K562 (cell line): ENCODE data around the gene RASGEF1C. TPM values are rescaled to one million over a fixed set of nuclear protein-coding genes. Genes with fewer than 3 reads are reported as not detected.

Experiments used
- ATAC-seq: fragments of 200-7000 bp; cut with Tn5 transposase; 3 replicates; pipeline ENCODE4 v1.9.1; 2020; ENCODE audit warnings: moderate library complexity
- BruUV-seq: library from RNA; stranded (reverse); fragments of 400-500 nt; replicated peaks from 2 replicates; lab custom pipeline; 2021; lab: Mats Ljungman, UMichigan
- CTCF ChIA-PET: fragments of 300-600 bp; formaldehyde crosslinking; extraction: SDS; loops from one replicate; lab custom pipeline; 2021; ENCODE audit warnings: low intra/inter-chr PET ratio; lab: Yijun Ruan, JAX
- POLR2A ChIA-PET: fragments of 300-600, 350-650 bp; sonication (Branson Sonifier 250); formaldehyde crosslinking; extraction: SDS; loops from one replicate; lab custom pipeline; 2021; ENCODE audit warnings: antibody characterized with exemption, inconsistent platforms; lab: Yijun Ruan, JAX
- DNase-seq, 4 experiments: peaks; one replicate each; pipeline versions ENCODE4 v3.0.0 to v3.0.0-alpha.2; 2011 to 2018; ENCODE audit warnings: low spot score in 3 of 4, mixed read lengths in 3 of 4; ENCODE audit errors: extremely low read depth in 1 of 4
- FAIRE-seq: peaks from 2 replicates; lab custom pipeline; 2011; peaks lifted over from hg19 to GRCh38; lab: Jason Lieb, UNC
- H2AFZ ChIP-seq: 2 replicates; pipeline ENCODE4 v1.6.0; 2011; ENCODE audit warnings: low read depth, low read length, control low read depth, inconsistent platforms
- H3K27ac ChIP-seq: fragments of 200-600 bp; 3 replicates; pipeline ENCODE4 v1.8.0; 2011; ENCODE audit warnings: low read depth, mild to moderate bottlenecking, control low read depth, inconsistent platforms, low read length, moderate library complexity, mixed read lengths; ENCODE audit errors: extremely low read depth
- H3K27me3 ChIP-seq, 2 experiments: fragments of 300-600 bp in 1 of 2; 2 replicates in 1 of 2; 3 replicates in 1 of 2; pipeline versions ENCODE4 v1.6.0 to v1.8.0; 2011; ENCODE audit warnings: inconsistent platforms in 2 of 2, low read length in 2 of 2, mild to moderate bottlenecking in 1 of 2, mixed read lengths in 1 of 2, moderate library complexity in 1 of 2; ENCODE audit not compliant: control insufficient read depth in 2 of 2, insufficient read depth in 2 of 2
- H3K36me3 ChIP-seq: fragments of 300-600 bp; 3 replicates; pipeline ENCODE4 v1.8.0; 2011; ENCODE audit warnings: mild to moderate bottlenecking, low read length, inconsistent platforms; ENCODE audit not compliant: control insufficient read depth, insufficient read depth
- H3K4me1 ChIP-seq, 2 experiments: fragments of 200-600 bp in 1 of 2; replicated peaks in 1 of 2; 2 replicates in 1 of 2; 3 replicates in 1 of 2; pipeline versions ENCODE4 v1.5.1 to v1.8.0; 2011; ENCODE audit warnings: inconsistent platforms in 2 of 2, low read length in 2 of 2, mild to moderate bottlenecking in 1 of 2, mixed read lengths in 1 of 2, moderate library complexity in 1 of 2; ENCODE audit not compliant: control insufficient read depth in 2 of 2, insufficient read depth in 2 of 2
- H3K4me2 ChIP-seq: 2 replicates; pipeline ENCODE4 v1.6.1; 2011; ENCODE audit warnings: low read length, control low read depth, inconsistent platforms, mixed read lengths; ENCODE audit not compliant: insufficient read depth
- H3K4me3 ChIP-seq: fragments of 200-600 bp; sonication (generic), shearing (Covaris generic); 2 replicates; pipeline ENCODE4 v1.5.1; 2016; ENCODE audit warnings: control low read depth, inconsistent platforms
- H3K79me2 ChIP-seq: fragments of 200-600 bp; 3 replicates; pipeline ENCODE4 v1.8.0; 2011; ENCODE audit warnings: low read length, inconsistent platforms; ENCODE audit not compliant: control insufficient read depth, insufficient read depth
- H3K9ac ChIP-seq, 2 experiments: 2 replicates each; pipeline versions ENCODE4 v1.6.0 to v1.6.1; 2011; ENCODE audit warnings: low read depth in 2 of 2, low read length in 2 of 2, control low read depth in 1 of 2, inconsistent platforms in 1 of 2, mild to moderate bottlenecking in 1 of 2, mixed read lengths in 1 of 2; ENCODE audit not compliant: insufficient read depth in 1 of 2
- H3K9me1 ChIP-seq: one replicate; pipeline ENCODE4 v1.6.0; 2011; ENCODE audit warnings: inconsistent platforms, mild to moderate bottlenecking, low read length, moderate library complexity; ENCODE audit not compliant: control insufficient read depth, insufficient read depth
- H3K9me3 ChIP-seq: replicated peaks from 2 replicates; pipeline ENCODE4 v1.5.1; 2011; ENCODE audit warnings: low read depth, low read length, inconsistent platforms; ENCODE audit not compliant: control insufficient read depth, insufficient read depth
- H4K20me1 ChIP-seq: replicated peaks from 2 replicates; pipeline ENCODE4 v1.6.1; 2011; ENCODE audit warnings: low read length, inconsistent platforms, mixed read lengths; ENCODE audit not compliant: control insufficient read depth, insufficient read depth
- ASH1L ChIP-seq: fragments of 450-650 bp; IDR thresholded peaks from 2 replicates; pipeline ENCODE4 v1.6.1; 2018; ENCODE audit warnings: borderline replicate concordance, mild to moderate bottlenecking, low read depth; ENCODE audit not compliant: partially characterized antibody
- SMC3 ChIP-seq: conservative IDR thresholded peaks from 2 replicates; pipeline ENCODE4 v1.6.1; 2011; ENCODE audit warnings: low read depth, low read length, improper control_type of control experiment; ENCODE audit not compliant: insufficient read depth
- SREBF1 ChIP-seq: fragments of 150-350 bp; IDR thresholded peaks from 2 replicates; pipeline ENCODE4 v1.6.1; 2014; ENCODE audit warnings: antibody characterized with exemption, low read depth, low read length, borderline replicate concordance
- TAL1 ChIP-seq: fragments of 450-650 bp; IDR thresholded peaks from 2 replicates; pipeline ENCODE4 v1.6.1; 2016; ENCODE audit warnings: mild to moderate bottlenecking
- ZNF146 ChIP-seq: IDR thresholded peaks from one replicate; pipeline ENCODE4 v1.6.1; 2018; ENCODE audit warnings: missing compliant biosample characterization; ENCODE audit not compliant: unreplicated experiment
- ZNF23 ChIP-seq: fragments of 250-450 bp; sonication (Bioruptor Pico); IDR thresholded peaks from 2 replicates; pipeline ENCODE4 v1.4.0; 2020; ENCODE audit warnings: mild to moderate bottlenecking
- WGBS: fragments of 100-300 bp; shearing (Covaris generic); methylation state at CpG from one replicate; pipeline ENCODE4 v1.1.6; 2016; ENCODE audit warnings: low coverage, mixed read lengths; ENCODE audit not compliant: insufficient coverage; ENCODE audit errors: missing lambda C conversion rate; 5-methylcytosine and 5-hydroxymethylcytosine counted together
- in situ Hi-C: fragments of 300-500 bp; cut with MboI; formaldehyde crosslinking; loops from 4 replicates; pipeline ENCODE4 v1.15.0; 2018; ENCODE audit warnings: inconsistent platforms, mixed read lengths
- intact Hi-C: fragments of 100-400 bp; cut with micrococcal nuclease; formaldehyde crosslinking; loops from 2 replicates; pipeline ENCODE4 v1.14.2; 2022
- polyA plus RNA-seq, 8 experiments: library from polyadenylated mRNA; depleted of rRNA in 4 of 8; stranded (reverse) in 5 of 8; unstranded in 3 of 8; fragments of >200 nt; fragmentation: Nextera tagmentation in 2 of 8; fragmentation: Illumina TruSeq in 1 of 8; extraction: Ambion mirVana in 2 of 8; extraction: Trizol in 1 of 8; gene quantifications; 2 replicates each; pipeline versions ENCODE4 v1.2.1 to v1.2.3, GENCODE V29; 2011 to 2014; ENCODE audit warnings: inconsistent platforms in 1 of 8, missing spikeins in 1 of 8
- total RNA-seq, 7 experiments: library from RNA; depleted of rRNA in 6 of 7; stranded (reverse); fragments of >200 nt in 6 of 7; fragmentation: Illumina TruSeq in 2 of 7; extraction: Trizol in 2 of 7; gene quantifications; 2 replicates each; pipeline versions ENCODE4 v1.2.1 to v1.2.3, GENCODE V29; 2011 to 2021; ENCODE audit warnings: low replicate concordance in 1 of 7

Gene RASGEF1C
- total and polyA plus RNA-seq, 9 of the 15 experiments (the other 6 are each of a cell fraction or from before 2014, with no cell fraction given) = 0.04 to 1.1 (median 0.21) TPM; not detected in 4

- in situ Hi-C loops = loop anchor here (10.0 kb wide), 1 partner anchor 452 kb away; no protein-coding TSS in a partner anchor
Observed at GRCh38 chr5:180202939-180203573, 6.0 kb downstream of the RASGEF1C start.

More at GRCh38 chr5:180202939-180203573, 6.0 kb downstream of the RASGEF1C start:
- Histone ChIP-seq H3K36me3 (no peaks in the 10 kb centered on the region), H3K4me2 (no peak overlapping the region)
- POLR2A ChIA-PET = no interaction called here
- DNase-seq (no peak), FAIRE-seq (no peak)
- 30% methylated on average over 6 of the region's 8 CpGs for WGBS
- TF ChIP-seq SREBF1 = no peak
- no peak for TF ChIP-seq ASH1L
- no peak for TF ChIP-seq ZNF23
- TF ChIP-seq ZNF146 (CRISPR knock-in tag) = no peak
- no peak for TF ChIP-seq SMC3
- no peak for TF ChIP-seq TAL1
- TF ChIP-seq, all 486 proteins: peak for 0
- intact Hi-C loops = loop anchor here (5.0 to 10.0 kb wide), 4 partner anchors 71 to 402 kb away; partner anchors contain the start of gene MAPK9
- H3K27ac ChIP-seq = no peak overlapping the region
- no peak overlapping the region for H3K9ac ChIP-seq
- no TSS peak for BruUV-seq
- H3K4me3 ChIP-seq = no peak overlapping the region
- no peaks in the 10 kb centered on the region for H3K9me3 ChIP-seq
- ATAC-seq = no peak
- no peaks in the 10 kb centered on the region for H3K9me1 ChIP-seq
- H3K27me3 ChIP-seq = peaks cover 5 to 24% of the 10 kb centered on the region in 2 experiments; a peak in 3 of 5 replicates
- H3K4me1 ChIP-seq = peaks cover 0 to 9% of the 10 kb centered on the region in 2 experiments; a peak in 1 of 5 replicates
- CTCF ChIA-PET = no interaction called here
- H4K20me1 ChIP-seq = no peaks in the 10 kb centered on the region
- no peak overlapping the region for H2AFZ ChIP-seq
- H3K79me2 ChIP-seq = no peaks in the 10 kb centered on the region
